HepG2 (cell line): Measurements from ENCODE around the gene SERPINA6. TPM values are rescaled to one million over a fixed set of nuclear protein-coding genes. Genes with fewer than 3 reads are reported as not detected.

Source experiments
- ERF ChIP-seq: IDR thresholded peaks from 2 replicates; pipeline ENCODE4 v1.6.1; 2018; ENCODE audit warnings: missing biosample characterization, missing genetic modification reagents
- FOSL2 ChIP-seq: sonication (generic); formaldehyde crosslinking; IDR thresholded peaks from 2 replicates; pipeline ENCODE4 v1.4.0; 2020; ENCODE audit warnings: missing genetic modification reagents
- GLI4 ChIP-seq: sonication (generic); formaldehyde crosslinking; IDR thresholded peaks from 2 replicates; pipeline ENCODE4 v1.5.1; 2020; ENCODE audit warnings: missing genetic modification reagents, mild to moderate bottlenecking, moderate library complexity, borderline replicate concordance
- HOXA9 ChIP-seq: sonication (generic); formaldehyde crosslinking; IDR thresholded peaks from 2 replicates; pipeline ENCODE4 v1.8.1; 2022; ENCODE audit warnings: missing genetic modification reagents, mild to moderate bottlenecking, moderate library complexity, borderline replicate concordance
- IRF2 ChIP-seq: IDR thresholded peaks from 2 replicates; pipeline ENCODE4 v1.6.1; 2018; ENCODE audit warnings: missing genetic modification reagents, missing compliant biosample characterization
- KLF9 ChIP-seq: IDR thresholded peaks from 2 replicates; pipeline ENCODE4 v1.6.1; 2016; ENCODE audit warnings: low read depth
- MIXL1 ChIP-seq: IDR thresholded peaks from 2 replicates; pipeline ENCODE4 v1.6.1; 2016
- NCOA1 ChIP-seq: sonication (generic); formaldehyde crosslinking; IDR thresholded peaks from 2 replicates; pipeline ENCODE4 v1.9.0; 2021; ENCODE audit warnings: missing genetic modification reagents
- NFAT5 ChIP-seq: sonication (generic); formaldehyde crosslinking; IDR thresholded peaks from 2 replicates; pipeline ENCODE4 v1.4.0; 2020; ENCODE audit warnings: missing genetic modification reagents
- XRCC5 ChIP-seq: fragments of 200-400 bp; formaldehyde crosslinking; optimal IDR thresholded peaks from 2 replicates; pipeline ENCODE3; 2017; ENCODE audit warnings: mild to moderate bottlenecking, low read length
- ZBTB7B ChIP-seq: sonication (generic); formaldehyde crosslinking; IDR thresholded peaks from 2 replicates; pipeline ENCODE4 v1.4.0; 2020; ENCODE audit warnings: missing genetic modification reagents
- ZNF142 ChIP-seq: sonication (generic); formaldehyde crosslinking; IDR thresholded peaks from 2 replicates; pipeline ENCODE4 v1.4.0; 2020; ENCODE audit warnings: missing genetic modification reagents
- ZNF468 ChIP-seq: sonication (generic); formaldehyde crosslinking; IDR thresholded peaks from 2 replicates; pipeline ENCODE4 v1.8.0; 2022; ENCODE audit warnings: mild to moderate bottlenecking, moderate library complexity, missing genetic modification reagents
- polyA plus RNA-seq, 8 experiments: library from polyadenylated mRNA; depleted of rRNA in 3 of 8; stranded (reverse) in 7 of 8; unstranded in 1 of 8; fragments of >200 nt; fragmentation: Illumina TruSeq in 4 of 8; extraction: Trizol in 4 of 8; gene quantifications; 2 replicates each; pipeline versions ENCODE4 v1.2.1 to v1.2.3, GENCODE V29; 2011 to 2016; ENCODE audit warnings: low read depth in 4 of 8, missing spikeins in 1 of 8, mixed read lengths in 1 of 8; ENCODE audit not compliant: insufficient read depth in 1 of 8
- total RNA-seq, 5 experiments: library from RNA; depleted of rRNA; stranded (reverse); fragments of >200 nt; fragmentation: Illumina TruSeq; extraction: Trizol; gene quantifications; 2 replicates each; pipeline ENCODE4 v1.2.3, GENCODE V29; 2016; ENCODE audit warnings: low read depth in 1 of 5
- TF ChIP-seq, protein P1 (sequence below): sonication (generic); formaldehyde crosslinking; IDR thresholded peaks from 2 replicates; pipeline ENCODE4 v1.8.0; 2022; ENCODE audit warnings: mild to moderate bottlenecking, missing genetic modification reagents; ENCODE audit not compliant: insufficient replicate concordance
- TF ChIP-seq, protein P2 (sequence below): sonication (generic); formaldehyde crosslinking; IDR thresholded peaks from 2 replicates; pipeline ENCODE4 v1.4.0; 2020; ENCODE audit warnings: missing genetic modification reagents, low read depth, mild to moderate bottlenecking, borderline replicate concordance
- TF ChIP-seq, protein P3 (sequence below): IDR thresholded peaks from 2 replicates; pipeline ENCODE4 v1.6.1; 2016; ENCODE audit warnings: low read depth, borderline replicate concordance

The SERPINA6 gene
- total and polyA plus RNA-seq, 2 of the 13 experiments (the other 11 are each of a cell fraction or from before 2014, with no cell fraction given), result 260 to 333 TPM

DNA sequence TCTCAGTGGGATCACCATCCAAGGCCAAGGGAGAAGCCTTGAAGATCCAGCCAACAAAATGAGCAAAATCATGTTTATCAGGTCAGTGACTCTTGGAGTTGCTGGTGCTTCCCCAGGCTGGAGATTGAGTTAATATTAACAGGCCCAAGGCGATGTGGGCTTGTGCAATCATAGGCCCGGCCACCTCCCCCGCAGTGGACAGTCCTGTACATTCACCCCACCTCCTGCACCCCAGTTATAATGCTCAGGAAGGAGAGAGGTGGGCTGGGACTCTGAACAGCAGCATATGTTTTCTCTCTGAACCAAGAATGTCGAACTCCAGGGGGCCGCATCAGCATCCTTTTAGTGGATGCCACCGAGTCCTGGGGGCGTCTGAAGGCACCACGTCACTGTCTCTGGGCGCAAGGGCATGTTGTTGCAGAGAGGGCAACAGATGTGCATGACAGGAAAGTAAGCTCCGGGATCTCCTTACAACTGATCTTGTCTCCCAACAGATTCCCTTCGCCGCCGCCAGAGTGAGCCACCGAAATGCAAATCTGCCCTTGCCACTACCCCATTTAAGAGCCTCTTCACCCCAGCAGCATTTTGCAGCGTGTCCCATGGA lies 32.2 kb upstream of the SERPINA6 start (continued):
- TF ChIP-seq NFAT5 (CRISPR knock-in tag) (no peak), GLI4 (CRISPR knock-in tag) (no peak), FOSL2 (CRISPR knock-in tag) (peak; percentile 61), NCOA1 (no peak), HOXA9 (CRISPR knock-in tag) (no peak), XRCC5 (peak; percentile 44), ERF (CRISPR knock-in tag) (peak; percentile 18; the same call in 1 of the 2 replicates), MIXL1 (CRISPR knock-in tag) (peak; percentile 66; the same call in 1 of the 2 replicates), ZBTB7B (CRISPR knock-in tag) (peak; percentile 84), IRF2 (no peak), ZNF142 (no peak), KLF9 (CRISPR knock-in tag) (no peak), ZNF468 (no peak)
- TF ChIP-seq, protein P1, sequence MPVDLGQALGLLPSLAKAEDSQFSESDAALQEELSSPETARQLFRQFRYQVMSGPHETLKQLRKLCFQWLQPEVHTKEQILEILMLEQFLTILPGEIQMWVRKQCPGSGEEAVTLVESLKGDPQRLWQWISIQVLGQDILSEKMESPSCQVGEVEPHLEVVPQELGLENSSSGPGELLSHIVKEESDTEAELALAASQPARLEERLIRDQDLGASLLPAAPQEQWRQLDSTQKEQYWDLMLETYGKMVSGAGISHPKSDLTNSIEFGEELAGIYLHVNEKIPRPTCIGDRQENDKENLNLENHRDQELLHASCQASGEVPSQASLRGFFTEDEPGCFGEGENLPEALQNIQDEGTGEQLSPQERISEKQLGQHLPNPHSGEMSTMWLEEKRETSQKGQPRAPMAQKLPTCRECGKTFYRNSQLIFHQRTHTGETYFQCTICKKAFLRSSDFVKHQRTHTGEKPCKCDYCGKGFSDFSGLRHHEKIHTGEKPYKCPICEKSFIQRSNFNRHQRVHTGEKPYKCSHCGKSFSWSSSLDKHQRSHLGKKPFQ, result no peak
- TF ChIP-seq, protein P2, sequence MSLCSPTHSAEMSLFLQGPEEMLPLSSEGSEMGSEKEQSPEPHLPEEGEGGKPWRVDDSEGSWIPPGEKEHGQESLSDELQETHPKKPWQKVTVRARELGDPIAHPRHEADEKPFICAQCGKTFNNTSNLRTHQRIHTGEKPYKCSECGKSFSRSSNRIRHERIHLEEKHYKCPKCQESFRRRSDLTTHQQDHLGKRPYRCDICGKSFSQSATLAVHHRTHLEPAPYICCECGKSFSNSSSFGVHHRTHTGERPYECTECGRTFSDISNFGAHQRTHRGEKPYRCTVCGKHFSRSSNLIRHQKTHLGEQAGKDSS (CRISPR knock-in tag), result no peak
- TF ChIP-seq, protein P3, sequence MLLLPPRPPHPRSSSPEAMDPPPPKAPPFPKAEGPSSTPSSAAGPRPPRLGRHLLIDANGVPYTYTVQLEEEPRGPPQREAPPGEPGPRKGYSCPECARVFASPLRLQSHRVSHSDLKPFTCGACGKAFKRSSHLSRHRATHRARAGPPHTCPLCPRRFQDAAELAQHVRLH, result peak; percentile 26; the same call in 1 of the 2 replicates
